ENCODE results near the gene NUDC.
"Not testable (repeated sequence)": the region's sequence is repeated elsewhere in the genome, so short reads cannot be mapped to it uniquely, and the experiment has no call there.

Gene NUDC

DNA sequence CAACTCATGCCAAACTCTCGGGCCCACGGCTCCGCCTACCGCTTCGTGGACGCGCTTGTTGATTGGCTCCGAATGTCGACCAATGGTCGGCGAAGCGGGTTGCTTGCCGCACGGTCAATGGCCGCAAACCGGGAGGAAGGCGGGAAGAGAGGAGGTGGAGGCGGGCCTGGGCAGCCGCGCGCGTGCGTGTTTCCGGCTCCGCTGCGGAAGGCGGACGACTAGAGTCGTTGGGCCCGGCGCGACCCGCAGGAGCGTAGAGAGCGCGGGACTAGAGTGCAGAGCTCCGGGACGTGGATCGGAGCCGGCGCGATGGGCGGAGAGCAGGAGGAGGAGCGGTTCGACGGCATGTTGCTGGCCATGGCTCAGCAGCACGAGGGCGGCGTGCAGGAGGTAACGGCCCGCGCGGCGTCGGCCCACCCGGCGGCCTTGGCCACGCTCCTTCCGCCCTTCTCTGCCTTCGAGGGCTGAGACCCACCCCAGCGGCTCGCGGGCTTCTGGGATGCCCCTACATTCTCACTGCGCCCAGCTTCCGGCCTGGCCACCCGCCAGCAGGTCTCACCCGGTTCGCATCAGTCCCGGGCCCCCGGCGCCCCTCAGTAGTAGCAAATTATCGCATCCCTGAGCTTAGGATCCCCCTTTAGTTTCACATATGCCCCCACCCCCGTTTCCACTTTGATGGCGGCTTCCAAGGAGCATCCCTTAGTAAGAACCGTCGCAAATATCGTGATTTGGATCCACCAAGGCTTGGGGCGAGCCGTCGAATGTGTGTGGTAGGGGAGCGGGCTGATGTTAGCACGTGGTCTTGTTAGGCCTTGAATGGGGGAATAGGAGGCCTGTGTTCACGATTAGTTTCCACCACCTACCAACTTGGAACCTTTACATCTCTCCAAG is at the start of gene NUDC:
TSS of gene NUDC (plus strand) at position 204 of the 891 bp plus-strand sequence. CDS start at position 310, 106 bp downstream.
- peaks cover 32% of the 10 kb centered on the region for H3K36me3 ChIP-seq (ENCODE audit: insufficient read depth, low read depth, low read length)
- no peaks in the 10 kb centered on the region for H3K27me3 ChIP-seq (ENCODE audit: insufficient read depth, low read length)
- H3K27ac ChIP-seq (ENCODE audit: low read length) = peak within 1 kb of the TSS; percentile 53
- H3K4me1 ChIP-seq (ENCODE audit: insufficient read depth, low read length) = no peaks in the 10 kb centered on the region
- H3K4me3 ChIP-seq (ENCODE audit: low read length) = peak within 1 kb of the TSS; percentile 99
- H3K9ac ChIP-seq (ENCODE audit: low read depth, low read length) = peak within 1 kb of the TSS; percentile 98
- H3K9me3 ChIP-seq (ENCODE audit: insufficient read depth, low read depth, low read length) = no peaks in the 10 kb centered on the region

DNA sequence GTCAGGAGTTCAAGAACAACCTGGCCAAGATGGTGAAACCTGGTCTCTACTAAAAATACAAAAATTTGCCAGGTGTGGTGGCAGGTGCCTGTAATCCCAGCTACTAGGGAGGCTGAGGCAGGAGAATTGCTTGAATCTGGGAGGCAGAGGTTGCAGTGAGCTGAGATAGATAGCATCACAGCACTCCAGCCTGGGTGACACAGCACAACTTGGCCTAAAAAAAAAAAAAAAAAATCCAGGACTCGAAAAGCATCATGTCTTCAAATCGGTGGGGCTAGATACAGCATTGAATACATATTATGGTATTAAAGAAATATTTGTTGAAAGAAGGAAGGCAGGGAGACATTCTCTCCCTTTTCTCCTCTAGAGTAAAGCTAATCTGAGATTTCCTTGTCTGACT is 48.4 kb upstream of the NUDC start:
- H3K27ac ChIP-seq (ENCODE audit: low read length); H3K9ac ChIP-seq (ENCODE audit: low read depth, low read length); H3K27me3 ChIP-seq (ENCODE audit: insufficient read depth, low read length); H3K9me3 ChIP-seq (ENCODE audit: insufficient read depth, low read depth, low read length); H3K4me1 ChIP-seq (ENCODE audit: insufficient read depth, low read length); H3K4me3 ChIP-seq (ENCODE audit: low read length): not testable (repeated sequence)
- H3K36me3 ChIP-seq (ENCODE audit: insufficient read depth, low read depth, low read length) = peaks cover 11% of the 10 kb centered on the region; the same call in 1 of the 2 replicates

DNA sequence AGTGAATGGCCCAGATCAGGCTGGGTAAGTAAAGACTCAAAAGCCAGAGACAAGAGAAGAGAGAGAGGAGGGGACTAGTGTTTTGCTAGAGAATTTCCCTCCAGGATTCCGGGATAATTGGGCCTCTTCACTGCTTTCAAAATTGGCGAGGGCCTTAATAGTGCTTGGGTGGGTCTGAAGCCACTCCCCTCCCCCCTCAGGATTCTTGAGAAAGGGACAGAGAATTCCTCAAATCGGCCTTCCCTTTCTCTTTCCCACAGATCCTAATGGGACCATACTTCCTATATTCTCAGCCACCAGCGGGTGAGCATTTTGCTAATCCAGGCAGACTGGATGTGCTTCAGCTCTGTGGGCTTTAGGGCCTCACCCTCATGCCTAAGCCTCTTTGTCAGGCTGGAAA is 46.6 kb upstream of the NUDC start:
- no peak overlapping the region for H3K4me3 ChIP-seq (ENCODE audit: low read length)
- H3K27me3 ChIP-seq (ENCODE audit: insufficient read depth, low read length) = no peaks in the 10 kb centered on the region
- H3K9me3 ChIP-seq (ENCODE audit: insufficient read depth, low read depth, low read length) = no peaks in the 10 kb centered on the region
- peaks cover 24% of the 10 kb centered on the region for H3K36me3 ChIP-seq (ENCODE audit: insufficient read depth, low read depth, low read length)
- peak overlapping the region; percentile 17; the same call in 1 of the 2 replicates for H3K9ac ChIP-seq (ENCODE audit: low read depth, low read length)
- no peak overlapping the region for H3K27ac ChIP-seq (ENCODE audit: low read length)
- peaks cover 9% of the 10 kb centered on the region; the same call in 1 of the 2 replicates for H3K4me1 ChIP-seq (ENCODE audit: insufficient read depth, low read length)

DNA sequence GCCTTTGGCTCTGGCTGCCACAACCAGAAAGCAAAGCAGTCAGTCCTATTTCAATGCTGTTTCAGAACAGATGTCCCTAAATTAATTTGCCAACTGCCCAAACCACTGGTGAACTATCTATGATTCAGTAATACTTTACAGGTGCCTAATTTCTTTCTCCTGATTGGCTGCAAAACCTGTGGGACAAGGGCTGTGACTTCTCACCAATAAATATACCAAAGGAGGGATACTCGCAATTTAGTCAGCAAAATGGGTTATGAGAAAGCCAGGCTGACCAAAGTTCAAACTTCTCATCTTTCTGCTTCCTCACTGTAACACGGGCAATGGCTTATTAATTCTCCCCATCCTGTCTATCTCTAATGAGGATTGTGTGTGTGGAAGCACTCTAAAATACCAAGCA is 44.2 kb upstream of the NUDC start:
- no peaks in the 10 kb centered on the region for H3K27me3 ChIP-seq (ENCODE audit: insufficient read depth, low read length)
- no peaks in the 10 kb centered on the region for H3K9me3 ChIP-seq (ENCODE audit: insufficient read depth, low read depth, low read length)
- H3K9ac ChIP-seq (ENCODE audit: low read depth, low read length) = no peak overlapping the region
- no peak overlapping the region for H3K27ac ChIP-seq (ENCODE audit: low read length)
- H3K4me3 ChIP-seq (ENCODE audit: low read length) = no peak overlapping the region
- H3K36me3 ChIP-seq (ENCODE audit: insufficient read depth, low read depth, low read length) = peaks cover 44% of the 10 kb centered on the region
- H3K4me1 ChIP-seq (ENCODE audit: insufficient read depth, low read length) = peaks cover 9% of the 10 kb centered on the region; the same call in 1 of the 2 replicates

DNA sequence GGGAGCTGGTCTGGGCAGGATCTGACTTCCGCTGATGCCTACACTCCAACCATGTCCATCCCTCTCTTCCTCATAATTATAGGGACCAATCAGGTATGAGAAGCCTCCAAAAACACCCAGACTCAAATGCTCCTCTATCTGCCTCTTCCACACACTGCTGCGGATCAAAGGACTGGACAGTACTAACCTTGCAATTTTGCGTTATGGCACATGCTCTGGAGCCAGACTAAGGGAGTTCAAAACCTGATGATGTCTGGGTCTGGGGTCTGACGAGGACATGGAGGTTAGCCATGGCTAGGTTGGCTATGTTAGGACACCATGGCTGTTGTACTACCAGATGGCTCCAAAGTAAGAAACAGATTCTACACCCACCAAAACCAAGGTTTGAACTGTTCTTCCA is 41.8 kb upstream of the NUDC start:
- Histone ChIP-seq H3K9me3 (ENCODE audit: insufficient read depth, low read depth, low read length) (no peaks in the 10 kb centered on the region), H3K36me3 (ENCODE audit: insufficient read depth, low read depth, low read length) (peaks cover 69% of the 10 kb centered on the region), H3K27me3 (ENCODE audit: insufficient read depth, low read length) (no peaks in the 10 kb centered on the region), H3K4me1 (ENCODE audit: insufficient read depth, low read length) (peaks cover 7% of the 10 kb centered on the region; the same call in 1 of the 2 replicates), H3K27ac (ENCODE audit: low read length) (no peak overlapping the region), H3K4me3 (ENCODE audit: low read length) (no peak overlapping the region), H3K9ac (ENCODE audit: low read depth, low read length) (no peak overlapping the region)

DNA sequence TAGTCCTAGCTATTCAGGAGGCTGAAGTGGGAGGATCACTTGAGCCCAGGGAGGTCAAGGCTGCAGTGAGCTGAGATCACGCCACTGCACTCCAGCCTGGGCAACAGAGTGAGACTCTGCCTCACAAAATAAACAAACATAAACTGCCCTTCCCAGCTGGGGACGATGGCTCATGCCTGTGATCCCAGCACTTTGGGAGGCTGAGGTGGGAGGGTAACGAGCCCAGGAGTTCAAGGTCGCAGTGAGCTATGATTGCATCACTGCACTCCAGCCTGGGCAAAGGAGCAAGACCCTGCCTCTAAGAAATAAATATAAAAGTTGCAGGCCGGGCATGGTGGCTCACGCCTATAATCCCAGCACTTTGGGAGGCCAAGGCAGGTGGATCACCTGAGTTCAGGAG is 39.9 kb upstream of the NUDC start:
- H3K27ac ChIP-seq (ENCODE audit: low read length); H3K9ac ChIP-seq (ENCODE audit: low read depth, low read length); H3K4me1 ChIP-seq (ENCODE audit: insufficient read depth, low read length); H3K9me3 ChIP-seq (ENCODE audit: insufficient read depth, low read depth, low read length); H3K27me3 ChIP-seq (ENCODE audit: insufficient read depth, low read length); H3K4me3 ChIP-seq (ENCODE audit: low read length): not testable (repeated sequence)
- H3K36me3 ChIP-seq (ENCODE audit: insufficient read depth, low read depth, low read length) = peaks cover 82% of the 10 kb centered on the region

DNA sequence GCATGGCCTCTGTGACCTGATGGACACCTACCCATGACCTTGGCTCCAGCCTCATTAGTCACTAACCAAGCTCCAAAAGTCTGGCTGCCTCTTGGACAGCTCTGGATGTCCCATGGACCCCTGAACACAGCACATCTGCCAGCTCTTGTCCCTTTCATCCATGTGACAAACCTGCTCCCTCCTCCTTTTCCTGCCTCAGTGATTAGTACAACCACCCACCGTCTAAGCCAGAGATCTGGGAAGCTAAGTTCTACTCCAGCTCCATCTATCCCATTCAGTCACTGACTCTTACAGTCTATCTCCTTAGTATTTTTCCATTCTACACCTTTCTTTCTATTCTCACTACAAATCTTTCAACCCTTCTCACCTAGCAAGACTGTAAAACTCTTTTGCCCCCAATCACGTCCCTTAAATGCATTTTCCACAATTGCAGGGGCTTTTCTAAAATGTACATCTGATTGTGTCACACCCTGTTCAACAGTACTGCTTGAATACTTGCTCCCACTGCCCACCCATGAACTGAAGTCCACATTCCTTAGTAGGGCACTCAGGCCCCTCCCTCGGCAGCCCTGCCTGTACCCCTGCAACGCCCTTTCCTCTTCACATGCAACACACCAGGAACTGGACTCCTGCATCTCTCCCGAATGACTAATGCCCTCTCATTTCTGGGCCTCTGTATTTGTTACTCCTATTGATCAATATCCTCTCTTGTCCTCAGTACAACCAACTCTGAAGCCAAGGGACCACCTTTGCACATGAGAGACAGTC is 38.7 kb upstream of the NUDC start:
- Histone ChIP-seq H3K9me3 (ENCODE audit: insufficient read depth, low read depth, low read length) (no peaks in the 10 kb centered on the region), H3K4me3 (ENCODE audit: low read length) (no peak overlapping the region), H3K36me3 (ENCODE audit: insufficient read depth, low read depth, low read length) (peaks cover 78% of the 10 kb centered on the region), H3K4me1 (ENCODE audit: insufficient read depth, low read length) (no peaks in the 10 kb centered on the region), H3K9ac (ENCODE audit: low read depth, low read length) (no peak overlapping the region), H3K27me3 (ENCODE audit: insufficient read depth, low read length) (no peaks in the 10 kb centered on the region), H3K27ac (ENCODE audit: low read length) (no peak overlapping the region)

DNA sequence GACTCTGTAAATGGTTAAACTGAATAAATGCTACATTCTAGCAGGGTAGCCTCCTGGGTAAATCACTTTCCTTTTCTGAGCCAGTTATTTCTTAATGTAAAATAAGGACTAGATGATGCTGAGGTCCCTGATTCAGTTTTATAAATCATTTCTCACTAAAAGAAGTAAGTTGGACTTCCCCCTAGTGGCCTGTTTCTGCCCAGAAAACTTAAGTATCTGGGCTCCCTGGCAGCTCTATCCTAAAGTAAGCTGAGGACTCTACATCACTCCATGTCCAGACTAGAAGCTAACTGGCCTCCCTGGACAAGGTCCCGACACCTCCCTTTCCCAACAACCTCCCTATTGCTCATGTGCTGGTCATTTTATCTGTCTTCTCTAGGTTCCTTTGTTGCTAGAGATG is 34.4 kb upstream of the NUDC start:
- no peaks in the 10 kb centered on the region for H3K9me3 ChIP-seq (ENCODE audit: insufficient read depth, low read depth, low read length)
- H3K27ac ChIP-seq (ENCODE audit: low read length) = no peak overlapping the region
- peaks cover 60% of the 10 kb centered on the region for H3K36me3 ChIP-seq (ENCODE audit: insufficient read depth, low read depth, low read length)
- H3K9ac ChIP-seq (ENCODE audit: low read depth, low read length) = no peak overlapping the region
- H3K4me3 ChIP-seq (ENCODE audit: low read length) = no peak overlapping the region
- no peaks in the 10 kb centered on the region for H3K27me3 ChIP-seq (ENCODE audit: insufficient read depth, low read length)
- H3K4me1 ChIP-seq (ENCODE audit: insufficient read depth, low read length) = no peaks in the 10 kb centered on the region

DNA sequence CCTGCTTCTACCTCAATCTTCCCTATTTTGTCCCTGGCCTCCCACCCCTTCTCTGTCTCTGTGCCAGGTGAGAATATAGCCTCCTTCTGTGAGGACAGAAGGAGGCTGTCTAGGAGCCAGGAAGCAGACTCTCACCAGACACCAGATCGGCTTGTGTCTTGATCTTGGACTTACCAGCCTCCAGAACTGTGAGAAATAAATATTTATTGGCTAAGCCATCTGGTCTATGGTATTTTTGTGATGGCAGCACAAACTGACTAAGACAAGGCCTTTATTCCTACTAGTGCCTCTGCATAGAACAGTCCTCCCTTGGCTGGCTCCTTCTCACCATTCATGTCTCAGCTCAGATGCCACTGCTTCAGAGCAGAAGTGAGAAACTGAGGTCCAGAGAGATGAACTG is 33.3 kb upstream of the NUDC start:
- Histone ChIP-seq H3K4me1 (ENCODE audit: insufficient read depth, low read length) (no peaks in the 10 kb centered on the region), H3K4me3 (ENCODE audit: low read length) (no peak overlapping the region), H3K27me3 (ENCODE audit: insufficient read depth, low read length) (no peaks in the 10 kb centered on the region), H3K27ac (ENCODE audit: low read length) (no peak overlapping the region), H3K36me3 (ENCODE audit: insufficient read depth, low read depth, low read length) (peaks cover 60% of the 10 kb centered on the region), H3K9me3 (ENCODE audit: insufficient read depth, low read depth, low read length) (no peaks in the 10 kb centered on the region), H3K9ac (ENCODE audit: low read depth, low read length) (no peak overlapping the region)

DNA sequence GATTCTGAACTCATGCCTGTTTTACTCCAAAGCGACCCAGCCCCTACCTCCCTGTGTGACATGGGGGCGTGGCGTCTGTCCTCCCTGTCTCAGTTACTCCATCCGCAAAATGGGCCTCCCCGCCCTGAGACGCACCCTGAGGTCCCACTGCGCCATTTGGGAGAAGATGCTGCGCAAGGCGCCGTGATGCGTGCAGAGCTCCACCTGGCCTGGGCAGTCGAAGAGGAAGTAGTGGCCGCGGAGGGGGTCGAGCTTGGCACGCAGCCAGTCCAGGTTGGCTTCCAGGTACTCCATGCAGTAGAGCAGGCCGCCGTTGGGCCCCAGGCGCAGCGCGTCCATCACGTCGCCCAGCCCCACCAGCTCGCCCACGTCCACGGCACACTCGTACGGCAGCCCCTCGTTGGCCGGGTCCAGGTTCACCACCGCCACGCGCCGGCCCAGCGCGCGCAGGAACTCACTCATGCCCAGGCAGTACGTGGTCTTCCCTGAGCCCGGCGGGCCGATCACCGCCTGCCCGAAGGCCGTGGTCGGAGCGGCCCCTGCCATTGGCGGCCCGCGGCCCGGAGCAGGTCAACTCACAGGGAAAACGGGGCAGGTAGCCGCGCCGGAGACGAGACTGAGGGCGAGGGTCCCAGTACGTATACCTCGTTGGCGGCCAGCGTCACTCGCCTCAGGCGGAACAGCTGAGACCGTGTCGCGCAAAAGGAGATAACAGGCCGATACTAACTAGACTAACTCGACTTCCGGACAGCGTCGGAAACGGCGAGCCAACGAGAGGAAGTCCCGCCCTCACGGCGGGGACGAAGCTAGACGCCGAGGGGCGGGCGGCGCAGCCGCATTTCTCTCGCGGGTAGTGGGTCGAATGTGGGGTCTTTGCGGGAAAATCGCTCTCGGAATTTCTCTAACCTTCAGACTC is 31.7 kb upstream of the NUDC start, which contains the start of gene GPN2:
TSS of gene GPN2 (minus strand) at position 733 of the 916 bp plus-strand sequence. CDS start at position 546, 187 bp downstream.
- Histone ChIP-seq H3K27me3 (ENCODE audit: insufficient read depth, low read length) (no peaks in the 10 kb centered on the region), H3K4me3 (ENCODE audit: low read length) (peak within 1 kb of the TSS; percentile 81), H3K36me3 (ENCODE audit: insufficient read depth, low read depth, low read length) (peaks cover 59% of the 10 kb centered on the region), H3K9ac (ENCODE audit: low read depth, low read length) (peak within 1 kb of the TSS; percentile 93), H3K27ac (ENCODE audit: low read length) (no peak within 1 kb of the TSS), H3K4me1 (ENCODE audit: insufficient read depth, low read length) (no peaks in the 10 kb centered on the region), H3K9me3 (ENCODE audit: insufficient read depth, low read depth, low read length) (no peaks in the 10 kb centered on the region)

DNA sequence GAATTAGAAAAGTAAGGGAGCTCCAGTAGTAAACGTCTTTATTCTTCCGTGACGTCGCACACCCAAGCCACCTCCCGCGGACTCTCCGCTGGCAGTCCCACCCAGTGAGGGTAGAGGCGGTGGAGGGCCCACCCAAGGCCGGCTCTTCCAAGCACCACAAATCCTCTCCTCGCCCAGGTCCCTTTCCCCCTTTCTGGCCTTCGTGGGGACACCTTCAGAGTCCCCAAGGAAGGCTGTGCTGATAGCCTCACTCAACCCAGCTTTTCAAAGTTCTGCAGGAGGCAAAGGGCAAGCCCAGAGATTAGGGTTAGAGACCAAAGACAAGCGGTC is 31.1 kb upstream of the NUDC start:
- H3K9ac ChIP-seq (ENCODE audit: low read depth, low read length) = peak overlapping the region; percentile 93
- H3K27me3 ChIP-seq (ENCODE audit: insufficient read depth, low read length) = no peaks in the 10 kb centered on the region
- H3K4me1 ChIP-seq (ENCODE audit: insufficient read depth, low read length) = no peaks in the 10 kb centered on the region
- H3K27ac ChIP-seq (ENCODE audit: low read length) = no peak overlapping the region
- H3K36me3 ChIP-seq (ENCODE audit: insufficient read depth, low read depth, low read length) = peaks cover 59% of the 10 kb centered on the region
- peak overlapping the region; percentile 81 for H3K4me3 ChIP-seq (ENCODE audit: low read length)
- no peaks in the 10 kb centered on the region for H3K9me3 ChIP-seq (ENCODE audit: insufficient read depth, low read depth, low read length)

Measured in iPS-20b (cell line).